BLaER1 treated with 17β-estradiol and CSF1 and Interleukin-3, amounts not matched to agents 10 nM and 100 nM (cell line): ENCODE results near the gene KLB.
"Not testable (repeated sequence)": the region's sequence is repeated elsewhere in the genome, so short reads cannot be mapped to it uniquely, and the experiment has no call there.

Source experiments
- H3K27ac ChIP-seq, 11 experiments: shearing (Covaris generic); formaldehyde crosslinking; 2 replicates each; pipeline ENCODE4 v1.8.1; 2022
- H3K27me3 ChIP-seq, 11 experiments: shearing (Covaris generic); formaldehyde crosslinking; 2 replicates each; pipeline ENCODE4 v1.8.1; 2022
- H3K36me3 ChIP-seq, 11 experiments: shearing (Covaris generic); formaldehyde crosslinking; 2 replicates each; pipeline ENCODE4 v1.8.1; 2022
- H3K4me1 ChIP-seq, 10 experiments: shearing (Covaris generic); formaldehyde crosslinking; 2 replicates each; pipeline ENCODE4 v1.8.1; 2022
- H3K4me2 ChIP-seq, 11 experiments: shearing (Covaris generic); formaldehyde crosslinking; 2 replicates each; pipeline ENCODE4 v1.8.1; 2022
- H3K4me3 ChIP-seq, 10 experiments: shearing (Covaris generic); formaldehyde crosslinking; 2 replicates each; pipeline ENCODE4 v1.8.1; 2022
- H3K9ac ChIP-seq, 11 experiments: shearing (Covaris generic); formaldehyde crosslinking; 2 replicates each; pipeline ENCODE4 v1.8.1; 2022
- H3K9me3 ChIP-seq, 11 experiments: shearing (Covaris generic); formaldehyde crosslinking; replicated peaks in 1 of 11; 2 replicates each; pipeline ENCODE4 v1.8.1; 2022
- H4K20me1 ChIP-seq, 11 experiments: shearing (Covaris generic); formaldehyde crosslinking; 2 replicates each; pipeline ENCODE4 v1.8.1; 2022
- Cebpa-rat ChIP-seq, 11 experiments: shearing (Covaris generic); IDR thresholded peaks; 2 replicates each; pipeline ENCODE4 v1.8.1; 2022

Gene KLB

DNA sequence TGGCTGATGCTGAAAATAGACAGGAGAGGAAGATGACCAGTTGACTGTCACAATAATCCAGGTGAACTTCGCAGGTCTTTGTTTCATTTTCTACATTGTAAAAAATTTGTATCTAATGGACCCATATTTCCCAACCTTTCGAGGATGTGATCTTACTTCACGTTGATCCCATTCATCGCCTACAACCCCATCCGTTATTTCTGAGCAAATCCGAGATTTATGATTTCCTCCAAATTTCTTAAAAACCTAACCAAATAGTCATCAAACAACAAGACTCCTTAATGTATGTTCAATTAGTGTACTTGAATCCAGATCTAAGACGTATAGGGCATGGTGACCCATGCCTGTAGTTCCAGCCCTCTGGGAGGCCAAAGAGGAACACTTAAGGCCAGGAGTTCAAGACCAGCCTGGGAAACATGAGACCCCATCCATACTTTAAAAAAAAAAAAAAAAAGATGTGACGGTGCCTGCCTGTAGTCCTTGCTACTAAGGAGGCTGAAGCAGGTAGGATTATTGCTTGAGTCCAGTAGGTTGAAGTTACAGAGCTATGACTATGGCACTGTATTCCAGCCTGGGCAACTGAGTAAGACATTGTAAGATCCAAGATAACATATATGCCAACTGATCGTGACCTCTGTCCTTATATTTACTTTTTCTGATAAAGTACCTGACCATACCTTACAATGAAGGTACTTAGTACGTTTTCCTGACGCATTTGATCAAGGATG, 46.3 kb downstream of the KLB start:
- Histone ChIP-seq H3K27me3 (no peaks in the 10 kb centered on the region), H3K9ac (no peak overlapping the region), H3K27ac (no peak overlapping the region), H3K4me2 (no peak overlapping the region), H3K36me3 (peaks cover 82 to 99% (median 94%) of the 10 kb centered on the region in 11 experiments), H3K4me3 (no peak overlapping the region), H4K20me1 (peaks cover 89 to 100% (median 98%) of the 10 kb centered on the region in 11 experiments), H3K4me1 (peaks cover 17 to 29% (median 24%) of the 10 kb centered on the region in 10 experiments), H3K9me3 (no peaks in the 10 kb centered on the region)
- no peak for TF ChIP-seq Cebpa-rat (IDR thresholded peaks at IDR 0.05)

DNA sequence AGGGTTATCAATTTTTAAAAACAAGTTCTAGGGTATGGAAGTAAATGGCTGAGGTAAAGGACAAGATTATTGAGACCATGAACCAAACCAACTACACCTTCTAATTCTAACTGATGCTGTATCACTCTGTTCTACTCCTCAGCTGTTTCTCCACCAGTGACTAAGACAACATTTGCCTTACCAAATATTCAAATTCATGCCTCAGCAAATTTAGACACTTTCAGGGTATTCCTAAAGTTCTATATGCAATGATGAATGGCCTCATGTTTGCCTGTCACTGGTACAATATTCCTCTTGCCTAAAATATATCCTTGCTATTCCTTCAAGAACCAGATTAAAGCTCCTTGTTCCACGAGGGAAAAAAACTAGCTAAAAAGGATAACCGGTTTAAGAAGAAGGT, 47.0 kb downstream of the KLB start:
- peaks cover 82 to 96% (median 92%) of the 10 kb centered on the region in 11 experiments for H3K36me3 ChIP-seq
- H3K4me3 ChIP-seq: no peak overlapping the region
- no peaks in the 10 kb centered on the region for H3K27me3 ChIP-seq
- no peak for TF ChIP-seq Cebpa-rat (IDR thresholded peaks at IDR 0.05)
- no peaks in the 10 kb centered on the region for H3K9me3 ChIP-seq
- peaks cover 88 to 95% (median 93%) of the 10 kb centered on the region in 11 experiments for H4K20me1 ChIP-seq
- no peak overlapping the region for H3K4me2 ChIP-seq
- peaks cover 17 to 29% (median 24%) of the 10 kb centered on the region in 10 experiments for H3K4me1 ChIP-seq
- no peak overlapping the region for H3K27ac ChIP-seq
- no peak overlapping the region for H3K9ac ChIP-seq

DNA sequence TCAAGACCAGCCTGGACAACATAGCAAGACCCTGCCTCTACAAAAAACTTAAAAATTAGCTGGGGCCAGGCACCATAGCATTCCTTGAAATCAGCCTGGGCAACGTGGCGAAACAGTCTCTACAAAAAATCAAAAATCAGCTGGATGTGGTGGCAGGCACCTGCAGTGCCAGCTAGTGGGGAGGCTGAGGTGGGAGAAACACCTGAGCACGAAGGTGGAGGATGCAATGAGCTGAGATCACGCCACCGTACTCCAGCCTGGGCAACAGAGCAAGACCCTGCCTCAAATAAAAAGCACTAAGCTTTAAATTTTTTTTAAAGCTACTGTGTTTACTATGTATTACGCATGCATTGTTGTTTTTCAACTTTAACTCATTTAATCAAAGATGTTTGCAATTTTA, 48.8 kb downstream of the KLB start:
- Histone ChIP-seq H3K9me3 (no peaks in the 10 kb centered on the region), H3K4me3 (peak overlapping the region in 8 of 10 experiments; percentile 39 to 87 (median 84); a peak in 6 of 20 replicates), H3K9ac (peak overlapping the region in 8 of 11 experiments; percentile 5 to 99 (median 66); a peak in 7 of 22 replicates), H3K4me2 (peak overlapping the region; percentile 14 to 98 (median 82); a peak in 17 of 22 replicates), H4K20me1 (peaks cover 73 to 79% (median 76%) of the 10 kb centered on the region in 11 experiments), H3K27me3 (no peaks in the 10 kb centered on the region), H3K4me1 (peaks cover 17 to 32% (median 29%) of the 10 kb centered on the region in 10 experiments), H3K27ac (no peak overlapping the region), H3K36me3 (peaks cover 73 to 78% (median 77%) of the 10 kb centered on the region in 11 experiments)
- no peak for TF ChIP-seq Cebpa-rat (IDR thresholded peaks at IDR 0.05)

DNA sequence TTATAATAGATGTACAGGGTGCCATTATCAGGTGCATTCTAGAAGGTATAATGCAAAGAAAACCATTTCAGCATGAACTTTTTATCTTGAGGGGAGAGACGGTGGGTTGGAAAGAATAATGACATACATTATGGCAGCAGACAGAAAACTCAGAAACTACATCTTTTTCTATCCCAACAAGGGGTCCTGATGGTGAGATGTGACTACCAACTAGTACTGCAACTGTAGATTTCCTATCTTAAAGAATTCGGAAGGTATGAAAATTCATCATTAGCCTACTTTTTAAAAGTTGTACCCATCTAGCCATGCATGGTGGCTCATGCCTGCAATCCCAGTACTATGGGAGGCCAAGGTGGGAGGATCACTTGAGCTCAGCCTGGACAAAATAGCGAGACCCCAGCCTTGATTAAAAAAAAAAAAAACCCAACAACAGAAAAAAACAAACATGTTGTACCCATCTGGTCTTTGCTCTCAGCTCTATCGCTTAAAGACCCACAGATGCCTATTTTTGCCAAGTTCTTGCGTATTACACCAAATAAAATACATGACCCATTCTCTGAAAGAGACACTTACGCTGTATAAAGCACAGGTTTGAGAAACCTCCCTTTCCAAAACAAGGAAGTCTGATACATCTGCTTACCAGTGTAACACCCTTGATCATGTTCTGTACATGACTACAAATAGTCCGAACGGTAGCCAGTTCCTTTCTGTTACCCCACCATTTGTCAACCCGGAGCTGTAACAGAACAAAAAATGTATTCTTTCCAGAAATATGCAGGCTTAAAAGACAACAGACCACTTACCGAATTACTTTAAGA, 50.4 kb downstream of the KLB start:
- Histone ChIP-seq H3K9ac (peak overlapping the region; percentile 94 to 99 (median 97)), H3K9me3 (no peaks in the 10 kb centered on the region), H4K20me1 (peaks cover 58 to 63% (median 60%) of the 10 kb centered on the region in 11 experiments), H3K4me3 (peak overlapping the region; percentile 75 to 87 (median 84)), H3K27ac (peak overlapping the region; percentile 93 to 99 (median 96); a peak in 21 of 22 replicates), H3K4me2 (peak overlapping the region; percentile 78 to 98 (median 94)), H3K36me3 (peaks cover 58 to 73% (median 67%) of the 10 kb centered on the region in 11 experiments), H3K27me3 (no peaks in the 10 kb centered on the region), H3K4me1 (peaks cover 17 to 41% (median 35%) of the 10 kb centered on the region in 10 experiments)
- no peak for TF ChIP-seq Cebpa-rat (IDR thresholded peaks at IDR 0.05)

DNA sequence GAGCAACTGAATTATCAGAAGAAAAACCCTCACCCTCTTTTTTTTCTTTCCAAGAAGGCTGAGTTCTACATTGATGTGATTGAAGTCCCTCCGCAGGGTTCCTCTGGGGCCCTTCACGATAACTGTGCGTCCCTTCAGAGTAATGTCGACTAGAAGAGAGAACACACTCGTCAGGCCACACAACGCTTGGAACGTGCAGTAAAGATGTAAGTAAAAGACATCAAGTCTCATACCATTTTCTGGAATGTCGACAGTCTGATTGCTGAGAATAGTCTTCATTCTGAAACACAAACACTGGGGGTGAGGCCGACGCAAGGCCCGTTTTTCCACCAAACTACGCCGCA, 51.4 kb downstream of the KLB start:
- H3K9me3 ChIP-seq, H3K27me3 ChIP-seq: not testable (repeated sequence)
- Histone ChIP-seq H4K20me1 (peaks cover 48 to 53% (median 50%) of the 10 kb centered on the region in 11 experiments), H3K9ac (peak overlapping the region; percentile 94 to 99 (median 97)), H3K36me3 (peaks cover 54 to 72% (median 65%) of the 10 kb centered on the region in 11 experiments), H3K4me2 (peak overlapping the region; percentile 78 to 98 (median 94)), H3K27ac (peak overlapping the region; percentile 93 to 99 (median 96)), H3K4me1 (peaks cover 17 to 41% (median 35%) of the 10 kb centered on the region in 10 experiments), H3K4me3 (peak overlapping the region; percentile 75 to 87 (median 84))

- Histone ChIP-seq H3K4me2 (peak within 1 kb of the TSS; percentile 78 to 98 (median 94)), H3K27me3 (no peaks in the 10 kb centered on the region), H3K9me3 (no peaks in the 10 kb centered on the region), H3K27ac (peak within 1 kb of the TSS; percentile 93 to 99 (median 96)), H3K4me1 (peaks cover 17 to 41% (median 35%) of the 10 kb centered on the region in 10 experiments), H3K9ac (peak within 1 kb of the TSS; percentile 94 to 99 (median 97)), H4K20me1 (peaks cover 42 to 47% (median 44%) of the 10 kb centered on the region in 11 experiments), H3K4me3 (peak within 1 kb of the TSS; percentile 75 to 87 (median 84)), H3K36me3 (peaks cover 54 to 72% (median 65%) of the 10 kb centered on the region in 11 experiments)
- TF ChIP-seq Cebpa-rat (IDR thresholded peaks at IDR 0.05): peak in 9 of 11 experiments; percentile 13 to 84 (median 47); a peak in 9 of 22 replicates
Measured at GRCh38 chr4:39458505-39459300, 52.0 kb downstream of the KLB start, which contains the start of the genes LIAS and RPL9. TSS of gene LIAS (plus strand) at chr4:39459056. CDS start at chr4:39459118, 62 bp downstream. TSS of gene RPL9 (minus strand) at chr4:39458922. CDS start at chr4:39458439, 483 bp downstream.

DNA sequence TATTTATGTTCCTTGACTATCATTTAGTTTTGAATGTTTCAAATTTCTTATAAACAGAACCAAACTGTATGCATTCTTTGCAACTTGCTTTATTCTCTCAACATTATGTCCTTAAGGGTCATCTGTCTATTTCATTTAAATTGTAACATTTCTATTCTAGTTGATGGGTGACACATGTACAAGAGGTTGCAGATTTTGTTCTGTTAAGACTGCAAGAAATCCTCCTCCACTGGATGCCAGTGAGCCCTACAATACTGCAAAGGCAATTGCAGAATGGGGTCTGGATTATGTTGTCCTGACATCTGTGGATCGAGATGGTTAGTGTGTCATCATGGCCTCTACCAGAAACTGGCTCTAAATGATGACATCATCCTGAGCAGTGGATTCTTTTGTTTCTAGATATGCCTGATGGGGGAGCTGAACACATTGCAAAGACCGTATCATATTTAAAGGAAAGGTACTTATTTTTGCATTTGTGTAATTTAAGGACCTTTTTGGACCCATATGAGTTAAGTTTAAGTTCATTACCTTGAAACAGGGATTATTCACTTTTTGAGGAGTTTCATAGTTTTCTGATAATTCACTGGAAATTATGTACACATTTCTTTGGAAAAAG, 58.3 kb downstream of the KLB start:
- H3K27me3 ChIP-seq: no peaks in the 10 kb centered on the region
- H3K27ac ChIP-seq: no peak overlapping the region
- no peak overlapping the region for H3K4me2 ChIP-seq
- H3K4me3 ChIP-seq: no peak overlapping the region
- no peak overlapping the region for H3K9ac ChIP-seq
- H4K20me1 ChIP-seq: no peaks in the 10 kb centered on the region
- H3K36me3 ChIP-seq: peaks cover 43 to 73% (median 57%) of the 10 kb centered on the region in 11 experiments
- TF ChIP-seq Cebpa-rat (IDR thresholded peaks at IDR 0.05): no peak
- H3K4me1 ChIP-seq: peaks cover 4 to 21% (median 13%) of the 10 kb centered on the region in 10 experiments; a peak in 17 of 20 replicates
- no peaks in the 10 kb centered on the region for H3K9me3 ChIP-seq

DNA sequence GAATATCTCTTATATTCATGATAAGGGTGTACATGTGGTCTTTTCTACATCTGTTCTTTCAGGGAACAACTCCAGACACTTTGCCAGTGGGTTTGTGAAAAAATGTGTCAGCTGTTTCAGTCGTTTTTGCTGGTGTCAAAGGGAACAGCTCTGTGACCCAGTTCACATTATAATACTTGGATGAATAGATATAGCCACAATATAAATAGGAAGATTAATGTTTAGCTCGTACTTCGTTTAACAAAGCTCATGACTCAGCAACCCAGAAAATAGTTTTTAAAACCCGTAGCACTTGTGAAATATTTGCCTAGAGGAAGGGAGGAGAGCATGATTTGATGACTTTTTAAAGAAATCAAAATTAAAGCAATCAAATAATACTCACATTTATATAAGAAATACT, 60.0 kb downstream of the KLB start:
- peaks cover 0 to 9% (median 5%) of the 10 kb centered on the region in 10 experiments; a peak in 14 of 20 replicates for H3K4me1 ChIP-seq

More for the DNA sequence above, 60.0 kb downstream of the KLB start:
- H3K36me3 ChIP-seq: peaks cover 46 to 83% (median 62%) of the 10 kb centered on the region in 11 experiments
- TF ChIP-seq Cebpa-rat (IDR thresholded peaks at IDR 0.05): no peak
- no peak overlapping the region for H3K4me3 ChIP-seq
- H4K20me1 ChIP-seq: no peaks in the 10 kb centered on the region
- H3K27ac ChIP-seq: no peak overlapping the region
- peak overlapping the region in 1 of 11 experiments; percentile 10; a peak in 1 of 22 replicates for H3K9ac ChIP-seq
- no peaks in the 10 kb centered on the region for H3K27me3 ChIP-seq
- H3K4me2 ChIP-seq: no peak overlapping the region
- no peaks in the 10 kb centered on the region for H3K9me3 ChIP-seq
